WTC11 (cell line): ENCODE measurements around the gene MYL10. TPM values are rescaled to one million over a fixed set of nuclear protein-coding genes. Genes with fewer than 3 reads are reported as not detected.
A peak's percentile ranks its signal among the peaks of the same experiment; 100 is the strongest.

Experiments
- ATAC-seq: fragments of 200-7000 bp; cut with Tn5 transposase; 2 replicates; pipeline ENCODE4 v1.10.0; 2021; ENCODE audit warnings: mild to moderate bottlenecking, moderate library complexity
- CTCF ChIA-PET: fragments of 300-600 bp; sonication (Branson Sonifier 250); formaldehyde crosslinking; loops from one replicate; lab custom pipeline; 2021; ENCODE audit warnings: antibody characterized with exemption; lab: Charles Lee
- POLR2A ChIA-PET: fragments of 350-600 bp; sonication (Branson Sonifier 250); formaldehyde crosslinking; loops from one replicate; lab custom pipeline; 2021; ENCODE audit warnings: antibody characterized with exemption; lab: Charles Lee
- DNase-seq: peaks from one replicate; pipeline ENCODE4 v3.0.0; 2021; ENCODE audit warnings: low spot score
- H3K27ac Mint-ChIP-seq: 2 replicates; pipeline ENCODE4 v1.8.0; 2021; ENCODE audit warnings: mixed read lengths
- H3K27me3 Mint-ChIP-seq: 2 replicates; pipeline ENCODE4 v1.8.0; 2021; ENCODE audit warnings: low read depth, mild to moderate bottlenecking, moderate library complexity, mixed read lengths
- H3K36me3 Mint-ChIP-seq: 2 replicates; pipeline ENCODE4 v1.8.0; 2021; ENCODE audit warnings: mixed read lengths
- H3K4me1 Mint-ChIP-seq: 2 replicates; pipeline ENCODE4 v1.8.0; 2022; ENCODE audit warnings: mixed read lengths
- H3K4me3 Mint-ChIP-seq: 2 replicates; pipeline ENCODE4 v1.8.0; 2021; ENCODE audit warnings: mild to moderate bottlenecking, moderate library complexity, mixed read lengths
- H3K9me3 Mint-ChIP-seq: 2 replicates; pipeline ENCODE4 v1.8.0; 2021; ENCODE audit warnings: mixed read lengths
- AR ChIP-seq: fragments of 250-450 bp; sonication (Bioruptor Pico); IDR thresholded peaks from 2 replicates; pipeline ENCODE4 v1.9.0; 2021; ENCODE audit warnings: mild to moderate bottlenecking
- ATF2 ChIP-seq: sonication (generic); formaldehyde crosslinking; IDR thresholded peaks from 2 replicates; pipeline ENCODE4 v1.8.1; 2022; ENCODE audit warnings: low read depth, missing genetic modification reagents, borderline replicate concordance
- CREB1 ChIP-seq: sonication (generic); formaldehyde crosslinking; IDR thresholded peaks from 2 replicates; pipeline ENCODE4 v1.8.0; 2023; ENCODE audit warnings: mild to moderate bottlenecking, missing genetic modification reagents
- GABPB1 ChIP-seq: sonication (generic); formaldehyde crosslinking; IDR thresholded peaks from 2 replicates; pipeline ENCODE4 v1.8.1; 2023; ENCODE audit warnings: mild to moderate bottlenecking, missing genetic modification reagents
- GRHL2 ChIP-seq: fragments of 250-450 bp; sonication (Bioruptor Pico); IDR thresholded peaks from 2 replicates; pipeline ENCODE4 v1.8.0; 2022; ENCODE audit warnings: mild to moderate bottlenecking, moderate library complexity; ENCODE audit not compliant: insufficient replicate concordance, severe bottlenecking
- MXD4 ChIP-seq: fragments of 250-450 bp; sonication (Bioruptor Pico); IDR thresholded peaks from 2 replicates; pipeline ENCODE4 v1.8.0; 2021; ENCODE audit warnings: mild to moderate bottlenecking, moderate library complexity, borderline replicate concordance
- NR1H2 ChIP-seq: sonication (generic); formaldehyde crosslinking; IDR thresholded peaks from 2 replicates; pipeline ENCODE4 v1.9.0; 2021; ENCODE audit warnings: mild to moderate bottlenecking, moderate library complexity, missing genetic modification reagents
- OVOL2 ChIP-seq: fragments of 250-450 bp; sonication (Bioruptor Pico); IDR thresholded peaks from 2 replicates; pipeline ENCODE4 v1.9.0; 2021; ENCODE audit warnings: mild to moderate bottlenecking, borderline replicate concordance
- RELA ChIP-seq: sonication (generic); formaldehyde crosslinking; IDR thresholded peaks from 2 replicates; pipeline ENCODE4 v1.8.1; 2022; ENCODE audit warnings: missing genetic modification reagents, mild to moderate bottlenecking, borderline replicate concordance
- SMAD3 ChIP-seq: sonication (generic); formaldehyde crosslinking; IDR thresholded peaks from 2 replicates; pipeline ENCODE4 v1.8.0; 2022; ENCODE audit warnings: missing genetic modification reagents, mild to moderate bottlenecking, borderline replicate concordance
- SOX15 ChIP-seq: fragments of 250-450 bp; sonication (Bioruptor Pico); IDR thresholded peaks from 2 replicates; pipeline ENCODE4 v1.9.0; 2021; ENCODE audit warnings: mild to moderate bottlenecking
- TEAD4 ChIP-seq: sonication (generic); formaldehyde crosslinking; IDR thresholded peaks from 2 replicates; pipeline ENCODE4 v1.8.0; 2022; ENCODE audit warnings: mild to moderate bottlenecking, missing genetic modification reagents
- ZBTB21 ChIP-seq: sonication (generic); formaldehyde crosslinking; IDR thresholded peaks from 2 replicates; pipeline ENCODE4 v1.8.1; 2023; ENCODE audit warnings: mild to moderate bottlenecking, missing genetic modification reagents, borderline replicate concordance
- ZNF396 ChIP-seq: fragments of 250-450 bp; sonication (Bioruptor Pico); IDR thresholded peaks from 2 replicates; pipeline ENCODE4 v1.8.0; 2021; ENCODE audit warnings: mild to moderate bottlenecking, moderate library complexity, borderline replicate concordance
- ZNF416 ChIP-seq: fragments of 250-450 bp; sonication (Bioruptor Pico); IDR thresholded peaks from 2 replicates; pipeline ENCODE4 v1.9.0; 2021; ENCODE audit warnings: mild to moderate bottlenecking, inconsistent platforms
- ZNF423 ChIP-seq: fragments of 250-450 bp; sonication (Bioruptor Pico); IDR thresholded peaks from 2 replicates; pipeline ENCODE4 v2.1.2; 2022; ENCODE audit warnings: mild to moderate bottlenecking, moderate library complexity
- total RNA-seq: library from RNA; stranded (reverse); gene quantifications from 3 replicates; pipeline ENCODE4 v1.2.3, GENCODE V29; 2021
- TF ChIP-seq, protein P1 (sequence below): fragments of 200-600 bp; IDR thresholded peaks from 2 replicates; pipeline ENCODE4 v1.8.0; 2022; ENCODE audit warnings: antibody characterized with exemption
- TF ChIP-seq, protein P2 (sequence below): sonication (generic); formaldehyde crosslinking; IDR thresholded peaks from 2 replicates; pipeline ENCODE4 v1.8.0; 2023; ENCODE audit warnings: missing genetic modification reagents

Gene MYL10
- total RNA-seq, 1 experiment from 2014 or later: not detected

DNA sequence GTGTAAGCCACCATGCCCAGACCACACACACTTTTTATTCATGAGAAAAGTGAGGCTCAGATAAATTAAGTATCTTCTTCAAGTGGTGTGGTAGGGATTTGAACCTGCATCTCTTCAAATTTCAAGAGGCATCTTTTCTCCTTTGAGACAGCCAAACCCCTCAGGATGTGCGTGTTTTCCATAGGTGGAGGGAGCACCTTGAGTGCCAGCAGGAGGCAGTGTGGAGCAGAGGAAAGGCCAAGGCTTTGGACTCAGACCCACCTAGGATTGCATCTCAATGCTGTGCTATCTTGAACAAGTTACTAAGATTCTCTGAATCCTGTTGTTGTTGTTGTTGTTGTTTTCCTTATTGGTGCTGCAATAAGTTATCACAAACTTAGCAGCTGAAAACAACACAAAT lies 40.2 kb upstream of the MYL10 start:
- no peak overlapping the region for H3K4me3 Mint-ChIP-seq
- peaks cover 11% of the 10 kb centered on the region for H3K4me1 Mint-ChIP-seq
- ATAC-seq (peak; percentile 7; the same call in 1 of the 2 replicates), DNase-seq (peak; percentile 39)
- peaks cover 9% of the 10 kb centered on the region for H3K9me3 Mint-ChIP-seq
- POLR2A ChIA-PET: interaction anchor here (0.5 kb wide), 1 partner anchor 75 kb away, joined by 4 read pairs; no protein-coding TSS in a partner anchor
- H3K27me3 Mint-ChIP-seq: no peaks in the 10 kb centered on the region
- no peak for TF ChIP-seq ATF2
- TF ChIP-seq, protein P1, sequence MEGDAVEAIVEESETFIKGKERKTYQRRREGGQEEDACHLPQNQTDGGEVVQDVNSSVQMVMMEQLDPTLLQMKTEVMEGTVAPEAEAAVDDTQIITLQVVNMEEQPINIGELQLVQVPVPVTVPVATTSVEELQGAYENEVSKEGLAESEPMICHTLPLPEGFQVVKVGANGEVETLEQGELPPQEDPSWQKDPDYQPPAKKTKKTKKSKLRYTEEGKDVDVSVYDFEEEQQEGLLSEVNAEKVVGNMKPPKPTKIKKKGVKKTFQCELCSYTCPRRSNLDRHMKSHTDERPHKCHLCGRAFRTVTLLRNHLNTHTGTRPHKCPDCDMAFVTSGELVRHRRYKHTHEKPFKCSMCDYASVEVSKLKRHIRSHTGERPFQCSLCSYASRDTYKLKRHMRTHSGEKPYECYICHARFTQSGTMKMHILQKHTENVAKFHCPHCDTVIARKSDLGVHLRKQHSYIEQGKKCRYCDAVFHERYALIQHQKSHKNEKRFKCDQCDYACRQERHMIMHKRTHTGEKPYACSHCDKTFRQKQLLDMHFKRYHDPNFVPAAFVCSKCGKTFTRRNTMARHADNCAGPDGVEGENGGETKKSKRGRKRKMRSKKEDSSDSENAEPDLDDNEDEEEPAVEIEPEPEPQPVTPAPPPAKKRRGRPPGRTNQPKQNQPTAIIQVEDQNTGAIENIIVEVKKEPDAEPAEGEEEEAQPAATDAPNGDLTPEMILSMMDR: peak; percentile 24; the same call in 1 of the 2 replicates
- TF ChIP-seq ZNF416 (CRISPR knock-in tag): no peak
- TF ChIP-seq, all 79 proteins: peak for 1
- Mint-ChIP-seq H3K36me3 (peaks cover 4% of the 10 kb centered on the region; the same call in 1 of the 2 replicates), H3K27ac (no peak overlapping the region)
- CTCF ChIA-PET: interaction anchor here (0.8 to 1.2 kb wide), 2 partner anchors 66 to 127 kb away, joined by 3 read pairs; no protein-coding TSS in a partner anchor

GRCh38 chr7:101668726-101669125 lies 39.6 kb upstream of the MYL10 start:
- no peak overlapping the region for H3K27ac Mint-ChIP-seq
- peaks cover 5% of the 10 kb centered on the region; the same call in 1 of the 2 replicates for H3K36me3 Mint-ChIP-seq
- CTCF ChIA-PET: interaction anchor here (1.2 to 1.4 kb wide), 3 partner anchors 33 to 66 kb away, joined by 3 to 4 read pairs (median 3); no protein-coding TSS in a partner anchor
- POLR2A ChIA-PET: no interaction called here
- H3K4me1 Mint-ChIP-seq: peaks cover 13% of the 10 kb centered on the region
- DNase-seq (no peak), ATAC-seq (no peak)
- peaks cover 11% of the 10 kb centered on the region for H3K9me3 Mint-ChIP-seq
- TF ChIP-seq, protein P2, sequence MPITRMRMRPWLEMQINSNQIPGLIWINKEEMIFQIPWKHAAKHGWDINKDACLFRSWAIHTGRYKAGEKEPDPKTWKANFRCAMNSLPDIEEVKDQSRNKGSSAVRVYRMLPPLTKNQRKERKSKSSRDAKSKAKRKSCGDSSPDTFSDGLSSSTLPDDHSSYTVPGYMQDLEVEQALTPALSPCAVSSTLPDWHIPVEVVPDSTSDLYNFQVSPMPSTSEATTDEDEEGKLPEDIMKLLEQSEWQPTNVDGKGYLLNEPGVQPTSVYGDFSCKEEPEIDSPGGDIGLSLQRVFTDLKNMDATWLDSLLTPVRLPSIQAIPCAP (CRISPR knock-in tag): no peak
- TF ChIP-seq ZBTB21 (CRISPR knock-in tag): no peak
- TF ChIP-seq AR (CRISPR knock-in tag): no peak
- no peak for TF ChIP-seq SMAD3 (CRISPR knock-in tag)
- no peak for TF ChIP-seq TEAD4 (CRISPR knock-in tag)
- no peak for TF ChIP-seq ZNF396
- no peak for TF ChIP-seq ZNF423 (CRISPR knock-in tag)
- TF ChIP-seq ATF2: no peak
- TF ChIP-seq MXD4 (CRISPR knock-in tag): no peak
- 0 out of 2 replicates have a peak, but pooled peaks cover under 1% of the 10 kb centered on the region for H3K27me3 Mint-ChIP-seq
- no peak overlapping the region for H3K4me3 Mint-ChIP-seq

GRCh38 chr7:101667920-101668319 lies 38.8 kb upstream of the MYL10 start:
- TF ChIP-seq GRHL2 (no peak), OVOL2 (CRISPR knock-in tag) (no peak), GABPB1 (CRISPR knock-in tag) (no peak), RELA (CRISPR knock-in tag) (no peak), ZNF416 (CRISPR knock-in tag) (no peak), NR1H2 (CRISPR knock-in tag) (no peak), SOX15 (no peak), CREB1 (CRISPR knock-in tag) (no peak)
- POLR2A ChIA-PET: no interaction called here
- CTCF ChIA-PET: interaction anchor here (0.6 to 1.4 kb wide), 4 partner anchors 34 to 65 kb away, joined by 3 to 6 read pairs (median 4); no protein-coding TSS in a partner anchor
- Mint-ChIP-seq H3K27ac (no peak overlapping the region), H3K4me1 (peaks cover 13% of the 10 kb centered on the region), H3K27me3 (peaks cover 5% of the 10 kb centered on the region), H3K9me3 (peaks cover 14% of the 10 kb centered on the region), H3K36me3 (peaks cover 12% of the 10 kb centered on the region), H3K4me3 (no peak overlapping the region)
- DNase-seq: no peak
- no peak for ATAC-seq
